ENCODE measurements around the gene PTN.

The PTN gene

GRCh38 chr7:137262599-137262998 is 80.9 kb downstream of the PTN start (continued):
- no peak for TF ChIP-seq SP7 (tag by site-specific recombination; IDR thresholded peaks at IDR 0.05)
- no peak for TF ChIP-seq ZFP69B (tag by site-specific recombination; IDR thresholded peaks at IDR 0.05)

- Histone ChIP-seq H3K9me3 (ENCODE audit: control insufficient read depth, insufficient read depth, low read depth, low read length) (no peaks in the 10 kb centered on the region), H3K36me3 (ENCODE audit: control insufficient read depth in 2 of 2, insufficient read depth in 1 of 2, low read length in 2 of 2) (no peaks in the 10 kb centered on the region), H3K4me1 (ENCODE audit: control insufficient read depth, insufficient read depth, low read length) (no peaks in the 10 kb centered on the region), H3K27ac (ENCODE audit: extremely low read depth, low read depth, low read length) (no peak overlapping the region), H3K4me3 (ENCODE audit: low read depth, low read length) (no peak overlapping the region)
- no peak for TF ChIP-seq ZNF555 (tag by site-specific recombination; conservative IDR thresholded peaks at IDR 0.05)
- no peak for TF ChIP-seq BCL6B (tag by site-specific recombination; IDR thresholded peaks at IDR 0.05)
- no peak for TF ChIP-seq ZNF423 (tag by site-specific recombination; IDR thresholded peaks at IDR 0.05)
- no peak for TF ChIP-seq ZNF280D (tag by site-specific recombination; IDR thresholded peaks at IDR 0.05)
- no peak for TF ChIP-seq ZNF670 (tag by site-specific recombination; IDR thresholded peaks at IDR 0.05; ENCODE audit: low read depth)
- no peak for TF ChIP-seq ZNF140 (tag by site-specific recombination; IDR thresholded peaks at IDR 0.05)
- TF ChIP-seq ZNF792 (tag by site-specific recombination; IDR thresholded peaks at IDR 0.05) = no peak
- TF ChIP-seq SCRT2 (tag by site-specific recombination; IDR thresholded peaks at IDR 0.05) = no peak
- no peak for TF ChIP-seq ZNF658 (tag by site-specific recombination; IDR thresholded peaks at IDR 0.05)
- TF ChIP-seq ZNF426 (tag by site-specific recombination; IDR thresholded peaks at IDR 0.05) = no peak
- TF ChIP-seq ZBTB7A (tag by site-specific recombination; IDR thresholded peaks at IDR 0.05; ENCODE audit: low read depth) = no peak
- TF ChIP-seq ZNF707 (tag by site-specific recombination; IDR thresholded peaks at IDR 0.05) = no peak
- no peak for TF ChIP-seq ZNF548 (tag by site-specific recombination; IDR thresholded peaks at IDR 0.05)
- TF ChIP-seq ZNF768 (tag by site-specific recombination; IDR thresholded peaks at IDR 0.05) = no peak
- no peak for TF ChIP-seq ZNF2 (tag by site-specific recombination; IDR thresholded peaks at IDR 0.05)
- no peak for TF ChIP-seq ZNF19 (tag by site-specific recombination; IDR thresholded peaks at IDR 0.05; ENCODE audit: low read depth)
- TF ChIP-seq ZNF513 (tag by site-specific recombination; IDR thresholded peaks at IDR 0.05) = no peak
- no peak for TF ChIP-seq ZNF530 (tag by site-specific recombination; IDR thresholded peaks at IDR 0.05; ENCODE audit: low read depth)
- no peak for TF ChIP-seq PRDM6 (tag by site-specific recombination; IDR thresholded peaks at IDR 0.05)
- ChIA-PET POLR2A (no interaction called here), CTCF (no interaction called here)
Measured at GRCh38 chr7:137258552-137258951, 85.0 kb downstream of the PTN start.

Measured in HEK293 (cell line).